HL-60 (cell line): ENCODE measurements around the gene PCDH8.

Source experiments
- CTCF ChIP-seq: IDR thresholded peaks from one replicate; pipeline ENCODE4 v1.5.1; 2011; ENCODE audit warnings: low read length, control low read depth, inconsistent platforms; ENCODE audit not compliant: insufficient read depth
- GABPA ChIP-seq: IDR thresholded peaks from 2 replicates; pipeline ENCODE4 v1.6.1; 2012; ENCODE audit warnings: low read depth
- POLR2AphosphoS5 ChIP-seq: IDR thresholded peaks from 2 replicates; pipeline ENCODE4 v1.6.1; 2012; ENCODE audit warnings: low read depth
- REST ChIP-seq: IDR thresholded peaks from 2 replicates; pipeline ENCODE4 v1.6.1; 2012; ENCODE audit warnings: low read depth; ENCODE audit not compliant: insufficient replicate concordance
- SPI1 ChIP-seq: IDR thresholded peaks from 2 replicates; pipeline ENCODE4 v1.6.1; 2012; ENCODE audit warnings: low read depth, mild to moderate bottlenecking, borderline replicate concordance

- TF ChIP-seq CTCF (no peak), POLR2AphosphoS5 (no peak), SPI1 (no peak), GABPA (no peak), REST (no peak)
Measured at GRCh38 chr13:52851137-52851962, 2.9 kb upstream of the PCDH8 start.
